Stimulated activated CD4-positive, alpha-beta T cell treated with anti-CD3 and anti-CD28 coated beads, Interleukin-1b, Interleukin-23, amount 100 ng/mL, for 1 hour (primary cell): ENCODE data around the gene TMEM209.
"Not testable (repeated sequence)": the region's sequence is repeated elsewhere in the genome, so short reads cannot be mapped to it uniquely, and the experiment has no call there.

ENCODE experiments used
- DNase-seq, 2 donors: peaks; one replicate each; pipeline ENCODE4 v3.0.0-alpha.2; 2020; ENCODE audit warnings: low read depth in 2 of 2

The TMEM209 gene

GRCh38 chr7:130127404-130127803 is 77.8 kb downstream of the TMEM209 start:
- DNase-seq = no peak

- not testable (repeated sequence) for DNase-seq
These were observed 78.4 kb downstream of the TMEM209 start for GRCh38 chr7:130126840-130127239.

- no peak for DNase-seq
These were observed 80.5 kb downstream of the TMEM209 start for GRCh38 chr7:130124711-130125110.

GRCh38 chr7:130123501-130123900 is 81.7 kb downstream of the TMEM209 start:
- DNase-seq = no peak

- no peak for DNase-seq
These were observed 86.4 kb downstream of the TMEM209 start for GRCh38 chr7:130118801-130119200.

- no peak for DNase-seq
These were observed 86.9 kb downstream of the TMEM209 start for GRCh38 chr7:130118294-130118693.

GRCh38 chr7:130114776-130115175 is 90.4 kb downstream of the TMEM209 start:
- no peak for DNase-seq
